ENCODE results near the gene REEP2.

REEP2 gene

DNA sequence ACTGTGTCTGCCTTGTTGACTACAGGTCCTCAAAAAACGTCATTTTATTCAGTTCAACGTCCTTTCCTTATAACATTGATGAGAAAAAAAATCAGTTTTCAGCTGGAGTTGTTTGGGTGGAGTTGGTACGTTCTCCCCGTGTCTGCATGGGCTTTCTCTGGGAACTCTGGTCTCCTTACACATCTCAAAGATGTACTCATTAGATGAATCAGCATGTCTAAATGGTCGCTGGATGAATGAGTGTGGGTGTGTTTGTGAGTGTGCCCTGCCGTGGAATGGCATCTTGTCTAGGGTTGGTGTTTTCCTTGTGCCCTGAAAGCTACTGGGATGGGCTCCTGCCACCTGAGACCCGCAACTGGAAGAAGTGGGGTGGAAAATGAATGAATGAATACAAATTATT lies 56.5 kb downstream of the REEP2 start:
- Histone ChIP-seq H3K27ac (ENCODE audit: low read depth in 2 of 2, low read length in 2 of 2) (no peak overlapping the region), H3K9me3 (ENCODE audit: control insufficient read depth in 2 of 2, low read length in 2 of 2) (no peaks in the 10 kb centered on the region), H3K36me3 (ENCODE audit: control insufficient read depth in 2 of 2, insufficient read depth in 2 of 2, low read length in 2 of 2) (no peaks in the 10 kb centered on the region), H3K4me3 (ENCODE audit: low read length in 2 of 2) (no peak overlapping the region), H3K4me1 (ENCODE audit: control insufficient read depth in 2 of 2, insufficient read depth in 2 of 2, low read length in 2 of 2) (peaks cover 13 to 16% of the 10 kb centered on the region in 2 donors), H3K27me3 (ENCODE audit: control insufficient read depth in 2 of 2, insufficient read depth in 2 of 2, low read length in 2 of 2) (peaks cover 12 to 15% of the 10 kb centered on the region in 2 donors), H3K9ac (ENCODE audit: low read depth in 1 of 2, low read length in 2 of 2) (no peak overlapping the region)

Data from mucosa of rectum (tissue), 2 donors.